Neural cell (in vitro differentiated cells): ENCODE results near the gene UTS2. TPM values are rescaled to one million over a fixed set of nuclear protein-coding genes. Genes with fewer than 3 reads are reported as not detected.

Experiments used
- H2AFZ ChIP-seq: fragments of 200-600, 300-800 bp; sonication (generic), shearing (Covaris generic); 2 replicates; pipeline ENCODE4 v1.6.0; 2014; ENCODE audit warnings: low read depth, mild to moderate bottlenecking, antibody characterized with exemption, low read length, moderate library complexity
- H3F3A ChIP-seq: fragments of 200-600 bp; shearing (Covaris generic); 2 replicates; pipeline ENCODE4 v1.6.1; 2016; ENCODE audit warnings: mild to moderate bottlenecking, moderate library complexity, mixed read lengths, antibody characterized with exemption, low read length; ENCODE audit not compliant: insufficient read depth, poor library complexity, severe bottlenecking
- H3K27ac ChIP-seq: fragments of 200-600, 300-800 bp; sonication (generic), shearing (Covaris generic); 2 replicates; pipeline ENCODE4 v1.5.1; 2014; ENCODE audit warnings: mild to moderate bottlenecking, low read length, moderate library complexity
- H3K27me3 ChIP-seq: fragments of 300-800, 200-600 bp; sonication (generic), shearing (Covaris generic); 2 replicates; pipeline ENCODE4 v1.6.0; 2014; ENCODE audit warnings: mild to moderate bottlenecking, low read depth, low read length, moderate library complexity; ENCODE audit not compliant: insufficient read depth
- H3K36me3 ChIP-seq: fragments of 300-800, 200-600 bp; sonication (generic), shearing (Covaris generic); 2 replicates; pipeline ENCODE4 v1.5.1; 2014; ENCODE audit warnings: mild to moderate bottlenecking, antibody characterized with exemption, low read length, moderate library complexity; ENCODE audit not compliant: insufficient read depth
- H3K4me2 ChIP-seq: fragments of 300-800, 200-600 bp; sonication (generic), shearing (Covaris generic); 2 replicates; pipeline ENCODE4 v1.6.0; 2014; ENCODE audit warnings: mild to moderate bottlenecking, low read length
- H3K4me3 ChIP-seq: fragments of 300-800, 200-600 bp; sonication (generic), shearing (Covaris generic); 2 replicates; pipeline ENCODE4 v1.5.1; 2014; ENCODE audit warnings: mild to moderate bottlenecking, low read length, moderate library complexity
- H3K79me2 ChIP-seq: fragments of 200-600 bp; shearing (Covaris generic); replicated peaks from 2 replicates; pipeline ENCODE4 v1.6.0; 2014; ENCODE audit warnings: mild to moderate bottlenecking, low read length, moderate library complexity; ENCODE audit not compliant: insufficient read depth
- H3K9ac ChIP-seq: fragments of 300-800, 200-600 bp; sonication (generic), shearing (Covaris generic); 2 replicates; pipeline ENCODE4 v1.6.1; 2016; ENCODE audit warnings: mild to moderate bottlenecking, low read length, mixed read lengths
- H3K9me2 ChIP-seq: fragments of 200-600 bp; shearing (Covaris generic); 2 replicates; pipeline ENCODE4 v1.6.1; 2016; ENCODE audit warnings: mild to moderate bottlenecking, low read length, mixed read lengths; ENCODE audit not compliant: insufficient read depth
- H3K9me3 ChIP-seq: fragments of 200-600, 300-800 bp; sonication (generic), shearing (Covaris generic); 2 replicates; pipeline ENCODE4 v1.6.1; 2016; ENCODE audit warnings: mild to moderate bottlenecking, mixed run types, low read length, moderate library complexity, mixed read lengths
- H4K20me1 ChIP-seq: fragments of 200-600 bp; shearing (Covaris generic); 2 replicates; pipeline ENCODE4 v1.6.1; 2016; ENCODE audit warnings: mild to moderate bottlenecking, mixed run types; ENCODE audit not compliant: insufficient read depth
- CTCF ChIP-seq: fragments of 450-650 bp; IDR thresholded peaks from 2 replicates; pipeline ENCODE4 v1.5.1; 2014; ENCODE audit warnings: antibody characterized with exemption, mild to moderate bottlenecking, moderate library complexity; ENCODE audit not compliant: poor library complexity, severe bottlenecking
- EP300 ChIP-seq: fragments of 450-650 bp; conservative IDR thresholded peaks from 2 replicates; pipeline ENCODE4 v1.6.1; 2014; ENCODE audit warnings: antibody characterized with exemption, mild to moderate bottlenecking, moderate library complexity; ENCODE audit not compliant: poor library complexity, severe bottlenecking
- EZH2 ChIP-seq: fragments of 200-600, 300-800 bp; shearing (Covaris generic), sonication (generic); IDR thresholded peaks from 2 replicates; pipeline ENCODE4 v1.6.1; 2014; ENCODE audit warnings: antibody characterized with exemption, low read length, borderline replicate concordance, mild to moderate bottlenecking; ENCODE audit not compliant: insufficient read depth, poor library complexity, severe bottlenecking
- MXI1 ChIP-seq: fragments of 450-650 bp; conservative IDR thresholded peaks from 2 replicates; pipeline ENCODE4 v1.6.1; 2014; ENCODE audit warnings: antibody characterized with exemption, mild to moderate bottlenecking; ENCODE audit not compliant: poor library complexity, severe bottlenecking
- POLR2AphosphoS5 ChIP-seq: IDR thresholded peaks from 2 replicates; pipeline ENCODE4 v1.6.1; 2012
- RAD21 ChIP-seq: fragments of 450-650 bp; conservative IDR thresholded peaks from 2 replicates; pipeline ENCODE4 v1.6.1; 2014; ENCODE audit warnings: antibody characterized with exemption, mild to moderate bottlenecking, moderate library complexity
- REST ChIP-seq: IDR thresholded peaks from 2 replicates; pipeline ENCODE4 v1.6.1; 2012; ENCODE audit warnings: borderline replicate concordance
- SMC3 ChIP-seq: fragments of 450-650 bp; conservative IDR thresholded peaks from 2 replicates; pipeline ENCODE4 v1.6.1; 2014; ENCODE audit warnings: antibody characterized with exemption, mild to moderate bottlenecking, moderate library complexity; ENCODE audit not compliant: poor library complexity
- TAF1 ChIP-seq: IDR thresholded peaks from 2 replicates; pipeline ENCODE4 v1.6.1; 2012; ENCODE audit warnings: low read depth
- polyA minus RNA-seq: library from RNA; depleted of rRNA, polyadenylated mRNA; stranded (reverse); fragments of >200 nt; gene quantifications from 2 replicates; pipeline ENCODE4 v1.2.3, GENCODE V29; 2014
- polyA plus RNA-seq: library from polyadenylated mRNA; depleted of rRNA; stranded (reverse); fragments of >200 nt; gene quantifications from 2 replicates; pipeline ENCODE4 v1.2.3, GENCODE V29; 2014

UTS2 gene, protein sequence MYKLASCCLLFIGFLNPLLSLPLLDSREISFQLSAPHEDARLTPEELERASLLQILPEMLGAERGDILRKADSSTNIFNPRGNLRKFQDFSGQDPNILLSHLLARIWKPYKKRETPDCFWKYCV
- polyA plus RNA-seq = 1.5 and 2.4 TPM in 2 replicates
- polyA minus RNA-seq = not detected in 2 replicates

- no peaks in the 10 kb centered on the region for H3K79me2 ChIP-seq
- H3K9ac ChIP-seq = no peak within 1 kb of the TSS
- no peak within 1 kb of the TSS for H3K27ac ChIP-seq
- TF ChIP-seq EZH2 (no peak), POLR2AphosphoS5 (peak; percentile 16)
- H3F3A ChIP-seq = no peaks in the 10 kb centered on the region
- no peaks in the 10 kb centered on the region for H3K36me3 ChIP-seq
- H3K9me2 ChIP-seq = no peaks in the 10 kb centered on the region
- no peaks in the 10 kb centered on the region for H3K27me3 ChIP-seq
- H3K4me2 ChIP-seq = no peak within 1 kb of the TSS
- H3K9me3 ChIP-seq = no peaks in the 10 kb centered on the region
- H4K20me1 ChIP-seq = no peaks in the 10 kb centered on the region
- H3K4me3 ChIP-seq = no peak within 1 kb of the TSS
- H2AFZ ChIP-seq = no peak within 1 kb of the TSS
Observed at GRCh38 chr1:7852804-7853683, at the start of gene UTS2. UTS2 (minus strand) TSS chr1:7853065; CDS start chr1:7853003, 62 bp downstream.

GRCh38 chr1:7899741-7900140, 46.9 kb upstream of the UTS2 start:
- H2AFZ ChIP-seq = no peak overlapping the region
- no peaks in the 10 kb centered on the region for H3K9me3 ChIP-seq
- H3K36me3 ChIP-seq = no peaks in the 10 kb centered on the region
- H4K20me1 ChIP-seq = no peaks in the 10 kb centered on the region
- no peak overlapping the region for H3K4me2 ChIP-seq
- H3K4me3 ChIP-seq = no peak overlapping the region
- no peak for TF ChIP-seq SMC3
- TF ChIP-seq EZH2 = no peak
- no peak for TF ChIP-seq POLR2AphosphoS5
- TF ChIP-seq TAF1 = no peak
- H3F3A ChIP-seq = no peaks in the 10 kb centered on the region
- H3K9ac ChIP-seq = no peak overlapping the region
- H3K27me3 ChIP-seq = no peaks in the 10 kb centered on the region
- no peak overlapping the region for H3K27ac ChIP-seq
- no peaks in the 10 kb centered on the region for H3K9me2 ChIP-seq
- no peaks in the 10 kb centered on the region for H3K79me2 ChIP-seq

DNA sequence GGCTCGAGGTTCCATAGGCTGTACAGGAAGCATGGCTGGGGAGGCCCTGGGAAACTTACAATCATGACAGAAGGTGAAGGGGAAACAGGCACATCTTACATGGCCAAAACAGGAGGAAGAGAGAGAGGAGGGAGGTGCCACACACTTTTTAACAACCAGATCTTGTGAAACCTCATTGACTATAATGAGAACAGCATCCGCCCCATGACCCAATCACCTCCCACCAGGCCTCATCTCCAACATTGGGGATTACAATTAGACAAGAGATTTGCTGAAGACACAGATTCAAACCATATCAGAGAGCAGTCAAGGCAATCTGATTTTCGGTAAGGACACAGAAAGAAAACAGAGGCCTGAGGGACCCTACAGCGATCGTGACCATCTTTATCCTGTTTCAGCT, 46.1 kb upstream of the UTS2 start:
- no peak overlapping the region for H3K27ac ChIP-seq
- no peaks in the 10 kb centered on the region for H3K27me3 ChIP-seq
- no peaks in the 10 kb centered on the region for H3K9me3 ChIP-seq
- no peak overlapping the region for H3K4me2 ChIP-seq
- no peak overlapping the region for H3K4me3 ChIP-seq
- H3K36me3 ChIP-seq = no peaks in the 10 kb centered on the region
- no peak overlapping the region for H2AFZ ChIP-seq
- H3K9me2 ChIP-seq = no peaks in the 10 kb centered on the region
- H4K20me1 ChIP-seq = no peaks in the 10 kb centered on the region
- H3K79me2 ChIP-seq = no peaks in the 10 kb centered on the region
- no peak overlapping the region for H3K9ac ChIP-seq
- TF ChIP-seq EP300 (no peak), RAD21 (no peak), EZH2 (no peak), CTCF (no peak), POLR2AphosphoS5 (no peak), REST (no peak), MXI1 (no peak), TAF1 (no peak), SMC3 (no peak)
- no peaks in the 10 kb centered on the region for H3F3A ChIP-seq
